GM12873 (cell line): ENCODE data around the gene ANAPC15.

ENCODE experiments used
- CTCF ChIP-seq: IDR thresholded peaks from 2 replicates; pipeline ENCODE4 v1.5.1; 2012; ENCODE audit warnings: low read depth, mild to moderate bottlenecking, moderate library complexity, low read length, control low read depth; ENCODE audit not compliant: insufficient read depth; ENCODE audit errors: missing control alignments

The ANAPC15 gene

GRCh38 chr11:72070491-72070890, 42.0 kb downstream of the ANAPC15 start:
- TF ChIP-seq CTCF: no peak

GRCh38 chr11:72069787-72070251, 42.7 kb downstream of the ANAPC15 start:
- TF ChIP-seq CTCF: peak; percentile 2

- no peak for TF ChIP-seq CTCF
Observed at GRCh38 chr11:72069200-72069599, 43.3 kb downstream of the ANAPC15 start.

GRCh38 chr11:72067676-72068075, 44.8 kb downstream of the ANAPC15 start:
- no peak for TF ChIP-seq CTCF

GRCh38 chr11:72067266-72067665, 45.2 kb downstream of the ANAPC15 start:
- no peak for TF ChIP-seq CTCF

- no peak for TF ChIP-seq CTCF
Observed at GRCh38 chr11:72066855-72067254, 45.6 kb downstream of the ANAPC15 start.

GRCh38 chr11:72061739-72062396, 50.6 kb downstream of the ANAPC15 start:
- no peak for TF ChIP-seq CTCF
